Activated CD8-positive, alpha-beta T cell treated with anti-CD3 and anti-CD28 coated beads, Interleukin-2, amount 10 ng/mL, durations not matched to agents 7 days and 5 days (primary cell): Measurements from ENCODE around the gene NUAK2. TPM values are rescaled to one million over a fixed set of nuclear protein-coding genes. Genes with fewer than 3 reads are reported as not detected.

ENCODE experiments used
- ATAC-seq: fragments of 150-1000 bp; cut with Tn5 transposase; one replicate; pipeline ENCODE4 v1.10.0; 2021; ENCODE audit warnings: moderate library complexity
- CTCF ChIA-PET: fragments of 350-600 bp; sonication (Branson Sonifier 250); formaldehyde crosslinking; loops from one replicate; lab custom pipeline; 2021; ENCODE audit warnings: antibody characterized with exemption; lab: Charles Lee
- POLR2A ChIA-PET: fragments of 350-600 bp; sonication (Branson Sonifier 250); formaldehyde crosslinking; loops from one replicate; lab custom pipeline; 2021; ENCODE audit warnings: antibody characterized with exemption; lab: Charles Lee
- DNase-seq: peaks from one replicate; pipeline ENCODE4 v3.0.0-alpha.2; 2020
- H3K27ac Mint-ChIP-seq: one replicate; pipeline ENCODE4 v1.8.0; 2021; ENCODE audit warnings: mild to moderate bottlenecking, mixed read lengths
- H3K27me3 Mint-ChIP-seq: one replicate; pipeline ENCODE4 v1.8.0; 2021; ENCODE audit warnings: low read depth, mixed read lengths
- H3K36me3 Mint-ChIP-seq: one replicate; pipeline ENCODE4 v1.8.0; 2021; ENCODE audit warnings: low read depth, mixed read lengths
- H3K4me1 Mint-ChIP-seq: one replicate; pipeline ENCODE4 v1.8.0; 2021; ENCODE audit warnings: low read depth, mixed read lengths
- H3K4me3 Mint-ChIP-seq: one replicate; pipeline ENCODE4 v1.8.0; 2021; ENCODE audit warnings: mild to moderate bottlenecking, mixed read lengths
- H3K9me3 Mint-ChIP-seq: one replicate; pipeline ENCODE4 v1.8.0; 2022; ENCODE audit warnings: mixed read lengths; ENCODE audit not compliant: insufficient read depth
- total RNA-seq, 2 experiments: library from RNA; stranded (reverse); gene quantifications; one replicate each; pipeline ENCODE4 v1.2.3, GENCODE V29; 2021

NUAK2 gene
- total RNA-seq, 2 experiments from 2014 or later = 1.6 TPM

DNA sequence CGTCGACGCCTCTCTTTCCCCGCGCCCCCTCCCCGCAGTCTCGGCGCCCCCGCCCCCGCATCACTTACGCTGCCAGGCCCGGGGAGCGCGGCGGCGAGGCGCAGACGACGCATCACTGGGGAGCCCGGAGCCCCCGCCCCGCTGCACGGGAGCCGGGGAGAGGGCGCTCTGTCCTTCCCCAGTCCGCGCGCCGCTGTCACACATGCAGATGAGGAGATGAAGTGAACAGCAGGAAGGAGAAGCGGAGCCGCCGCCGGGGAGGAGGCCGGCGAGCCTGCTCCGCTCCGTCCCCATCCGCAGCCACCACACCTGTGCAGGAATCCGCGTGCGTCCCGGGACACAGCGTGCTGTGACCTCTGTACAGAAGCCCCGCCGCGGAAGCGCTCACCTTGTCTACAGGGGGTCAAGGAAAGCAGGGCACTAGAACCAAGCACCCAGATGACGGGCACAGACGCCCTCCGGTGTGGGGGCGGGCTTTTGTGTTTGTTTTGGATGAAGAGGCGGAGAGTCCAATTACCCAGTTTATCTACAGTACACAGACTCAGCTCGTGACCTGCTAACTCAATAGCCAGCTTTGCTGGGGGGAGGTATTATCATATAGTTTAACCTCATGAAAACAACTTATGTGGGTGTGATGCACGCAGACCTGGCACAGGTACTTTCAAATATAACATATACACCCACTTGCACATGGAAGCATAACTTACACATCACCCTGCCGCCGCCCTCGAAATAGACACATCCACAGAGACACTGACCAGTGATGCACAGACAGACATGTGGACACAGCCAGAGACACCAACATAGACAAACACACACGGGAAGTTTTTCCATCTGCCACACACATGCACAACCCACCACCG, 22.8 kb upstream of the NUAK2 start:
- no peaks in the 10 kb centered on the region for H3K36me3 Mint-ChIP-seq
- ATAC-seq (peak; percentile 38), DNase-seq (peak; percentile 34)
- H3K4me1 Mint-ChIP-seq = peaks cover 6% of the 10 kb centered on the region
- no peaks in the 10 kb centered on the region for H3K9me3 Mint-ChIP-seq
- POLR2A ChIA-PET = no interaction called here
- no peak overlapping the region for H3K27ac Mint-ChIP-seq
- H3K27me3 Mint-ChIP-seq = peaks cover 60% of the 10 kb centered on the region
- H3K4me3 Mint-ChIP-seq = no peak overlapping the region
- CTCF ChIA-PET = interaction anchor here (1.0 to 2.9 kb wide), 2 partner anchors 9 to 10 kb away, joined by 3 to 20 read pairs; no protein-coding TSS in a partner anchor

DNA sequence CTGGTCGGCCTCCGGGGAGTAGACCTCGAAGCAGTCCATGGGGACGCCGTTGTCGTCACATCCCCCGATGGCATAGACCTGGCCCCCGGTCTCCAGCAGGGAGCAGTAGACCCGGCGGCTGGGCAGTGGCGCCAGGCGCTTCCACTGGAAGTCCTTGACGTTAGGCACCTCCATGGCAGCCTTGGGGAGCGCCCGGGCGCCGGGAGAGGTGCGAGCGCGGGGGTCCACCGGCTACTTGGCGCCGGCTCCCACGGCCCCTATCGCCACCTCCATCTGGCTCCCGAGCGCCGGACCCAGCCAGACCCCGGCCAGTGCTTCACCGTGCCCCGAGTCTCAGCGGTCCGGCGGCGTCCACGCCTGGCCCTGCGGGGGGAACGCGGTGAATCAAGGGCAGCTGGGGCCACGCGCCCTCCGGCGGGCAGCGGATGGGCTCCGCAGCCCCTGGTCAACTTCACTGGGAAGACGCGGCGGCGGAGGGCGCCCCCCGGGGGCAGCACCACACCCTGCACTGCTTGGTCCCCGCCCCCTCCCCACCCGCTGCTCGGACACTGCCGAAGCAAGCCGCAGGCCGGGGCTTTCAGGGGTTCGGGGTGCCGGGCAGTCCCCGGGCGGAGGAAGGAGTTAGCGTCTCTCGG, 22.0 kb upstream of the NUAK2 start:
- Mint-ChIP-seq H3K4me1 (peaks cover 13% of the 10 kb centered on the region), H3K36me3 (no peaks in the 10 kb centered on the region), H3K4me3 (no peak overlapping the region), H3K27me3 (peaks cover 59% of the 10 kb centered on the region), H3K9me3 (no peaks in the 10 kb centered on the region), H3K27ac (no peak overlapping the region)
- ATAC-seq (no peak), DNase-seq (no peak)
- CTCF ChIA-PET = no interaction called here
- POLR2A ChIA-PET = no interaction called here

DNA sequence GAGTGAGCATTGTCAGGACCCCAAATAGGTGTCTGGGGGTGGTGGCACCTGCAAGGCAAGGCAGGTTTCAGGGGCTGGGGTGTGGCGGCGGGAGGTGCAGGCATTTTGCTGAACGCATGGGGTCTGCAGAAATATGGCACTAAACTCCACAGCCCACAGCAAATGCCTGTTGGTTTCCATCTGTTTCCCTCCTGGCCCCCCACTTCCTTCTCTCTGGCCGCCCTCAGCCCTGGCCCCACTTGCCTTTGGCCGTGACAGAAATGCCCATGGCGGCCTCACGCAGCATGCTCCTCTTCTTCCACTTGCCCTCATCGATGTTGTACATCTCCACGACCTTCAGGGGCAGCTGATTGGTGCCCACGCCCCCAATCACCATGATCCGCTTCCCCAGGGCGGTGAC, 21.4 kb upstream of the NUAK2 start:
- POLR2A ChIA-PET = no interaction called here
- CTCF ChIA-PET = no interaction called here
- Mint-ChIP-seq H3K36me3 (no peaks in the 10 kb centered on the region), H3K9me3 (no peaks in the 10 kb centered on the region), H3K27ac (no peak overlapping the region), H3K4me1 (peaks cover 13% of the 10 kb centered on the region), H3K27me3 (peaks cover 59% of the 10 kb centered on the region), H3K4me3 (no peak overlapping the region)
- DNase-seq (no peak), ATAC-seq (no peak)

DNA sequence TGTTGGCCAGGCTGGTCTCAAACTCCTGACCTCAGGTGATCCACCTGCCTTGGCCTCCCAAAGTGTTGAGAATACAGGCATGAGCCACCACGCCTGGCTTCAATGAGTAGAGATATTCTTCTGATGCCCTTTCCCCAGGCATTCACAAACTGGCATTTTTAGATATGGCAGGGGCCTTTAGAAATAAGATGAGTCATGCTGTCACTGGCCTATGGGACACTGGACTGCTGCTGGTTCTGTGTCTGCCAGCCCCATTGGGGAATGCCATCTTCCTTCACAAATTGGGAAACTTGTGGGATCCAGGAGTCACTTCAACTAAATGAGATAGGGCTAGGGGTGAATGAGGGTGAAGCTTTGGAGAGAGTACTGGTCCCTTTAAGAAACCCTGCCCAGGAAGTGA, 19.1 kb upstream of the NUAK2 start:
- Mint-ChIP-seq H3K27me3 (peaks cover 55% of the 10 kb centered on the region), H3K4me1 (peaks cover 13% of the 10 kb centered on the region), H3K4me3 (no peak overlapping the region), H3K36me3 (no peaks in the 10 kb centered on the region), H3K27ac (no peak overlapping the region), H3K9me3 (no peaks in the 10 kb centered on the region)
- no peak for DNase-seq
- POLR2A ChIA-PET = no interaction called here
- ATAC-seq = no peak
- CTCF ChIA-PET = interaction anchor here (0.7 to 2.1 kb wide), 3 partner anchors 67 to 184 kb away, joined by 3 to 9 read pairs (median 7); no protein-coding TSS in a partner anchor

DNA sequence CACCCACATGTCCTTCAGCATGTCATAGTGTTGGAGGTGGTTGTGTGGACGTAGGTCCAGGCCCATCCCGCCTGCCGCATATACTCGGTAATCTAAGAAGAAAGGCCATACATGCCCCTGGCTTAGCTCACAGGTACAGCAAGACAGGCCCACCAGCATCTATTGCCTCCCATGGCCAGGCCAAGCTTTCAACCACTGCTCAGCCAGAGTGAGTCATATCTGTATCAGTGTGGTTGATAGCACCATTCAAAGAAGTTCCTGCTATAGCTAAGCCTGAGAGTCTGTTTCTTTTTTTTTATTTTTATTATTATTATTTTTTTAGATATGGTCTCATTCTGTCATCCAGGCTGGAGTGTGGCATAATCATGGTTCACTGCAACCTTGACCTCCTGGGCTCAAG, 18.2 kb upstream of the NUAK2 start:
- DNase-seq = peak; percentile 38
- H3K36me3 Mint-ChIP-seq = no peaks in the 10 kb centered on the region

DNA sequence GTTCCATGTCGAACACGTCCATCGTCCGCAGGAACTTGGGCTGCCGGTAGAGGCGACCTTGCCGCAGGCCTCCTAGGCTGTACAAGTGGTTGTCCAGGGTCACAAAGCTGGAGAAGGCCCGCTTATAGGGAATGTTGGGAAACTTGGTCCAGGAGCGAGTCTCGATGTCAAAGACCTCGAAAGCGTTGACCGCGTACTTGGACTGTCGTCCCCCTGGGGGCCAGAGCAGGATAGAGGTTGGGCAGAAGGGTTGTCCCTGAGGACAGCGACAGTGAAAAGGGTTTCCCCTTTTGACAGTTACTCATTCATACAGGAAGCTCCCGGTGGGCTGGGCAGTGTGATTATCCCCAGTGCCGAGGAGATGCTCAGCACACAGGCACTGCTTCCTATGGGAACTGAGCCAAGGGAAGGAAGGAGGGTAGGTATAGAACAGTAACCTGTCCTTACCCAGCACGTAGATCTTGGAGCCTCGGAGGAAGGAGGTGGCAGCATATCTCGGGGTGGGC, 17.7 kb upstream of the NUAK2 start:
- H3K4me3 Mint-ChIP-seq = no peak overlapping the region
- DNase-seq (no peak), ATAC-seq (no peak)
- peaks cover 13% of the 10 kb centered on the region for H3K4me1 Mint-ChIP-seq
- ChIA-PET CTCF (interaction anchor here (0.7 to 2.1 kb wide), 7 partner anchors 14 to 278 kb away, joined by 3 to 9 read pairs (median 5); no protein-coding TSS in a partner anchor), POLR2A (interaction anchor here (0.9 kb wide), 1 partner anchor 10 kb away, joined by 3 read pairs; no protein-coding TSS in a partner anchor)
- H3K27me3 Mint-ChIP-seq = peaks cover 45% of the 10 kb centered on the region
- H3K36me3 Mint-ChIP-seq = no peaks in the 10 kb centered on the region
- H3K9me3 Mint-ChIP-seq = no peaks in the 10 kb centered on the region
- H3K27ac Mint-ChIP-seq = no peak overlapping the region

More for the DNA sequence above, 18.2 kb upstream of the NUAK2 start:
- no peak overlapping the region for H3K27ac Mint-ChIP-seq
- no peaks in the 10 kb centered on the region for H3K9me3 Mint-ChIP-seq
- ChIA-PET CTCF (interaction anchor here (0.9 to 2.1 kb wide), 6 partner anchors 14 to 278 kb away, joined by 3 to 9 read pairs (median 5); no protein-coding TSS in a partner anchor), POLR2A (interaction anchor here (0.9 kb wide), 1 partner anchor 9 kb away, joined by 3 read pairs; no protein-coding TSS in a partner anchor)
- peaks cover 47% of the 10 kb centered on the region for H3K27me3 Mint-ChIP-seq
- H3K4me1 Mint-ChIP-seq = peaks cover 13% of the 10 kb centered on the region
- H3K4me3 Mint-ChIP-seq = no peak overlapping the region
- ATAC-seq = peak; percentile 51

DNA sequence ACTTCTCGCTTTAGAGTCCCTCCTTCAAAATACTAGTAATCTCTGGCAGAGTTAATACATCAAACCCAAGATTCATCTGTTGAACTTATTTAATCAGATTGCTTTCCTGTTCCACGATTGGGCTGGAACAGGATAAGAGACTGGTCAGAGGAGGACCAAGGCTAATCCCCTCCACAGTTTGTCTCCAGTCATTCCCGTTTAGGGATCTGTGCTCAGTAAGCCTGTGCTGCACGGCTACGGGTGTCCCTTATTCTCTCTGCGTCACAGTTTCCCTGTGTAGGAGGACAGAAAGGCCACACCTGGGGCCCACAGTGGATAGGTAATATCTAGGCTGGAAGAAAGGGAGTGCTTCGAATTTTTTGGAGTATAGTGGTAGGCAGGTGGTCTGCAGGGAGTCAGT, 16.5 kb upstream of the NUAK2 start:
- Mint-ChIP-seq H3K9me3 (no peaks in the 10 kb centered on the region), H3K27ac (no peak overlapping the region), H3K27me3 (peaks cover 46% of the 10 kb centered on the region), H3K4me1 (peaks cover 13% of the 10 kb centered on the region), H3K4me3 (no peak overlapping the region), H3K36me3 (no peaks in the 10 kb centered on the region)
- DNase-seq (no peak), ATAC-seq (no peak)
- ChIA-PET POLR2A (no interaction called here), CTCF (interaction anchor here (1.4 to 25.3 kb wide), 7 partner anchors 14 to 185 kb away, joined by 7 to 1266 read pairs (median 41); partner anchors contain the start of gene NUAK2)

DNA sequence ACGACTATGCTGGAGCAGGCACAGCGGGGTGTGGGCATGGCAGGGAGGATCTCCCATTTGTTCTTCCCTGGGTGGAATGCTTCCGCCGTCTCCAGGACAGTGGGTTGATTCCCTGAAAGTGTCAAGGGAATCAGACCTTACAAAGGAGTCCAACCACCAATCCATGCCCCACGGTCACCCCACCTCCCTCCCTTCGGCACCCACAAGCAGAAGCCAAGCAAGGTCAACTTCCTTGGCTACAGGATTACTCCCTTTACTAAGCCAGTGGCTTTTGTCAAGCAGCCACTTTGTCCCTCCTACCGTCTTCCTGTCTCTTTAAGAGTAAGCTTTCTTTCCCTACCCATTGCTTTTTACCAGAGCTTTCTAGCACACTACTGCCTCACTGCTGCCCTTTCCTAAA, 15.9 kb upstream of the NUAK2 start:
- no peak overlapping the region for H3K27ac Mint-ChIP-seq
- peaks cover 41% of the 10 kb centered on the region for H3K27me3 Mint-ChIP-seq
- H3K36me3 Mint-ChIP-seq = no peaks in the 10 kb centered on the region
- H3K4me1 Mint-ChIP-seq = peaks cover 13% of the 10 kb centered on the region
- CTCF ChIA-PET = interaction anchor here (1.0 to 25.3 kb wide), 14 partner anchors 12 to 295 kb away, joined by 3 to 1266 read pairs (median 11); partner anchors contain the start of genes ELK4 and NUAK2
- no peaks in the 10 kb centered on the region for H3K9me3 Mint-ChIP-seq
- no peak for DNase-seq
- no peak for ATAC-seq
- H3K4me3 Mint-ChIP-seq = no peak overlapping the region
- POLR2A ChIA-PET = no interaction called here

DNA sequence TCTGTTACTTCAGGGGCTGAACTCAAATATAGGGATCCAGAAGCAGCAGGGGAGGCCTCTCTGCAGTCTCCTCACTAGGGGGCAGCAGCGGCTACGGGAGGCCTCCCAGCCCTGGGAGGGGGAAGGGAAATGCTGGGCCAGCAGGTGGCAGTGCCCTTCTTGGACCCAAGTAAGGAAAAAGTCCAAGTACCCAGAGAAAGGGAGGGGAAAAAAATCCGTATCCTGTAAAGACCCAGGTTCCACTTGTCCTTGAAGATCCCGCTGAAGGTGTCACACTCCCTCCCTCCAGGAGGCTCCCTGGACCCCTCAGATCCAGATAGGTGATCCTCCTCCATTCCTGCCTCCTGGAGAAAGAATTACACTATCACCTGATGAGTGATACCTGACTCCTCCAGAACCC, 14.1 kb upstream of the NUAK2 start:
- ChIA-PET POLR2A (no interaction called here), CTCF (interaction anchor here (0.6 to 25.3 kb wide), 27 partner anchors 10 to 323 kb away, joined by 3 to 1266 read pairs (median 5); partner anchors contain the start of gene NUAK2)
- peak; percentile 84 for DNase-seq
- ATAC-seq = peak; percentile 90
- Mint-ChIP-seq H3K36me3 (no peaks in the 10 kb centered on the region), H3K9me3 (no peaks in the 10 kb centered on the region), H3K27me3 (peaks cover 38% of the 10 kb centered on the region), H3K4me3 (no peak overlapping the region), H3K27ac (no peak overlapping the region), H3K4me1 (peaks cover 11% of the 10 kb centered on the region)

DNA sequence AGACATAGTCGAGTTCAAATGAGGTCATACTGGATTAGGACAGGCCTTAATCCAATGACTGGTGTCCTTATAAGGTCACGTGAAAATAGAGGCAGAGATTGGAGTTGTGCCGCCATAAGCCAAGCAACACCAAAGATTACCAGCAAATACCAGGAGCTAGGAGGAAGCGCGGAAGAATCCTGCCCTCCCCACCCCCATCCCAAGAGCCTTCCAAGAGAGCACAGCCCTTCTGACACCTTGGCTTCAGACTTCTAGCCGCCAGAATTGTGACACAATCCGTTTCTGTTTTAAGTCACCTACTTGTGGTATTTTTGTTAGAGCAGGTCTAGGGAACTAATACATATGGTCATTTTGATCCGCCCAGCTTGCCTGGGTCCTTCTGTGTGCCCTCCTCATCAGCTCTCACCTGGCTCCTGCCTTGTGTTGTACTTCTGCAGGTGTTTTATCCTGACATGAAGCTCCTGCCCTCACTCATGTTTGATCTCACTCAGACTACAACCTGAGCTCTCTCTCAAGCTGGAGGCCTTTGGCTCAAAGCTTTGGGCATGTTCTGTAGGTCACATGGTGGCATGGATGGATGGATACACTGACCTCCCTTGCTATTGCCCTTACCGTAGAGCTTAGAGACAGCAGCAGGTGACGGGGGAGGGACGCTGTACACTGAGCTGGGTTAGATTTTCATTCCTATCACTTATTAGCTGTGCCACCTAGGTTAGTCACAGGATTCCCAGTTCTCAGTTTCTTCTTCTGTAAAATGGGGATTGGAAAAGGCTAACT, 10.7 kb upstream of the NUAK2 start:
- Mint-ChIP-seq H3K36me3 (no peaks in the 10 kb centered on the region), H3K4me3 (no peak overlapping the region), H3K9me3 (no peaks in the 10 kb centered on the region), H3K27me3 (peaks cover 38% of the 10 kb centered on the region), H3K4me1 (no peaks in the 10 kb centered on the region), H3K27ac (no peak overlapping the region)
- no peak for DNase-seq
- no peak for ATAC-seq
- CTCF ChIA-PET = interaction anchor here (1.7 to 25.3 kb wide), 3 partner anchors 21 to 153 kb away, joined by 6 to 1266 read pairs (median 7); no protein-coding TSS in a partner anchor
- POLR2A ChIA-PET = no interaction called here

DNA sequence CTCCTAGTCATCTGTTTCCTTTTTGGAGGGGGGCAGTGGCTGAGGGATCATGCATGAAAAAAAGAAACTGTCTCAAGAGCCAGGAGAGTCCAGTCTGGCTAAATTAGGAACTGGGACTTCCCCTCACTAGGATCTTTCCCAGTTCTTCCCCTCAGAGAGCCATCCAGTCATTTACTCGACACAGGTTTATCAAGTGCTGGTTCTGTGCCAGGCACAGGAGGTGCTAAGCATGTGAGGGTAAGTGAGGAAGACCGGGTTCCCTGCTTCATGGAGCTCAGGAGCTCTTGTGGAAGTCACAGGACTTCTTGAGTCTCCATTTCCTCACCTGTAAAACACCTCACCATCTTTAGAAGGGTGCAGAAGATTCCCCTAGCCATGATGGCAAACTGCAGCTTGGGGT, 8.6 kb upstream of the NUAK2 start:
- H3K36me3 Mint-ChIP-seq = no peaks in the 10 kb centered on the region
- DNase-seq (no peak), ATAC-seq (no peak)
- H3K9me3 Mint-ChIP-seq = no peaks in the 10 kb centered on the region
- POLR2A ChIA-PET = no interaction called here
- H3K27ac Mint-ChIP-seq = no peak overlapping the region
- H3K27me3 Mint-ChIP-seq = peaks cover 44% of the 10 kb centered on the region
- peaks cover 4% of the 10 kb centered on the region for H3K4me1 Mint-ChIP-seq
- H3K4me3 Mint-ChIP-seq = no peak overlapping the region
- CTCF ChIA-PET = interaction anchor here (0.9 to 25.3 kb wide), 2 partner anchors 24 to 46 kb away, joined by 4 to 1266 read pairs; no protein-coding TSS in a partner anchor
